ENCODE results near the gene BRAF.
"Not testable (repeated sequence)": the region's sequence is repeated elsewhere in the genome, so short reads cannot be mapped to it uniquely, and the experiment has no call there.

Gene BRAF

GRCh38 chr7:140723574-140723973 lies 201.2 kb downstream of the BRAF start:
- WGBS (ENCODE audit: insufficient coverage) = 100% methylated on average over 2 of the region's 3 CpGs
- no peak for DNase-seq
- H3K4me3 ChIP-seq (ENCODE audit: control insufficient read depth in 1 of 7, extremely low read depth in 1 of 7, insufficient read depth in 4 of 7, low read depth in 2 of 7, low read length in 6 of 7) = no peak overlapping the region
- no peaks in the 10 kb centered on the region for H3K27me3 ChIP-seq (replicated peaks in 2 of 5; ENCODE audit: control insufficient read depth in 4 of 5, insufficient read depth in 5 of 5, low read length in 4 of 5)
- H3K27ac ChIP-seq (ENCODE audit: insufficient read depth in 1 of 2, low read depth in 1 of 2, low read length in 2 of 2, poor library complexity in 1 of 2, severe bottlenecking in 2 of 2) = no peak overlapping the region
- H3K9me3 ChIP-seq (ENCODE audit: control extremely low read depth in 1 of 5, control insufficient read depth in 4 of 5, insufficient read depth in 2 of 5, low read depth in 1 of 5, low read length in 4 of 5) = no peaks in the 10 kb centered on the region
- ChIA-PET CTCF (interaction anchor here (1.1 to 2.5 kb wide), 2 partner anchors 10 to 48 kb away, joined by 3 to 9 read pairs; no protein-coding TSS in a partner anchor), POLR2A (no interaction called here)
- H3K4me1 ChIP-seq (ENCODE audit: control extremely low read depth in 1 of 4, control insufficient read depth in 4 of 4, insufficient read depth in 4 of 4, low read length in 3 of 4) = peaks cover 0 to 13% (median 10%) of the 10 kb centered on the region in 4 experiments
- H3K36me3 ChIP-seq (ENCODE audit: control insufficient read depth in 4 of 4, insufficient read depth in 4 of 4, low read length in 3 of 4) = peaks cover 6 to 10% (median 9%) of the 10 kb centered on the region in 4 experiments

- ChIA-PET CTCF (interaction anchor here (1.1 to 2.5 kb wide), 2 partner anchors 11 to 47 kb away, joined by 3 to 9 read pairs; no protein-coding TSS in a partner anchor), POLR2A (no interaction called here)
- Histone ChIP-seq H3K36me3 (ENCODE audit: control insufficient read depth in 4 of 4, insufficient read depth in 4 of 4, low read length in 3 of 4) (peaks cover 3 to 9% (median 7%) of the 10 kb centered on the region in 4 experiments), H3K27me3 (replicated peaks in 2 of 5; ENCODE audit: control insufficient read depth in 4 of 5, insufficient read depth in 5 of 5, low read length in 4 of 5) (no peaks in the 10 kb centered on the region), H3K4me3 (ENCODE audit: control insufficient read depth in 1 of 7, extremely low read depth in 1 of 7, insufficient read depth in 4 of 7, low read depth in 2 of 7, low read length in 6 of 7) (no peak overlapping the region), H3K4me1 (ENCODE audit: control extremely low read depth in 1 of 4, control insufficient read depth in 4 of 4, insufficient read depth in 4 of 4, low read length in 3 of 4) (peaks cover 0 to 13% (median 10%) of the 10 kb centered on the region in 4 experiments), H3K9me3 (ENCODE audit: control extremely low read depth in 1 of 5, control insufficient read depth in 4 of 5, insufficient read depth in 2 of 5, low read depth in 1 of 5, low read length in 4 of 5) (no peaks in the 10 kb centered on the region), H3K27ac (ENCODE audit: insufficient read depth in 1 of 2, low read depth in 1 of 2, low read length in 2 of 2, poor library complexity in 1 of 2, severe bottlenecking in 2 of 2) (no peak overlapping the region)
- no peak for DNase-seq
- WGBS (ENCODE audit: insufficient coverage) = 91% methylated on average over 4 of the region's 6 CpGs
Measured at GRCh38 chr7:140723006-140723405, 201.7 kb downstream of the BRAF start.

- Histone ChIP-seq H3K4me3 (ENCODE audit: control insufficient read depth in 1 of 7, extremely low read depth in 1 of 7, insufficient read depth in 4 of 7, low read depth in 2 of 7, low read length in 6 of 7) (no peak overlapping the region), H3K27me3 (replicated peaks in 2 of 5; ENCODE audit: control insufficient read depth in 4 of 5, insufficient read depth in 5 of 5, low read length in 4 of 5) (no peaks in the 10 kb centered on the region), H3K4me1 (ENCODE audit: control extremely low read depth in 1 of 4, control insufficient read depth in 4 of 4, insufficient read depth in 4 of 4, low read length in 3 of 4) (peaks cover 0 to 13% (median 10%) of the 10 kb centered on the region in 4 experiments), H3K27ac (ENCODE audit: insufficient read depth in 1 of 2, low read depth in 1 of 2, low read length in 2 of 2, poor library complexity in 1 of 2, severe bottlenecking in 2 of 2) (no peak overlapping the region), H3K36me3 (ENCODE audit: control insufficient read depth in 4 of 4, insufficient read depth in 4 of 4, low read length in 3 of 4) (peaks cover 2 to 9% (median 7%) of the 10 kb centered on the region in 4 experiments), H3K9me3 (ENCODE audit: control extremely low read depth in 1 of 5, control insufficient read depth in 4 of 5, insufficient read depth in 2 of 5, low read depth in 1 of 5, low read length in 4 of 5) (no peaks in the 10 kb centered on the region)
- no peak for DNase-seq
- ChIA-PET POLR2A (no interaction called here), CTCF (interaction anchor here (0.9 to 2.5 kb wide), 2 partner anchors 8 to 47 kb away, joined by 3 to 9 read pairs; no protein-coding TSS in a partner anchor)
- no CpG with 5 or more reads among the region's 1 CpG for WGBS (ENCODE audit: insufficient coverage)
Measured at GRCh38 chr7:140722254-140722653, 202.5 kb downstream of the BRAF start.

GRCh38 chr7:140719721-140720120 lies 205.0 kb downstream of the BRAF start:
- WGBS (ENCODE audit: insufficient coverage) = 67% methylated on average over 2 of the region's 5 CpGs
- Histone ChIP-seq H3K27me3 (replicated peaks in 2 of 5; ENCODE audit: control insufficient read depth in 4 of 5, insufficient read depth in 5 of 5, low read length in 4 of 5) (no peaks in the 10 kb centered on the region), H3K27ac (ENCODE audit: insufficient read depth in 1 of 2, low read depth in 1 of 2, low read length in 2 of 2, poor library complexity in 1 of 2, severe bottlenecking in 2 of 2) (peak overlapping the region; percentile 12 to 19), H3K36me3 (ENCODE audit: control insufficient read depth in 4 of 4, insufficient read depth in 4 of 4, low read length in 3 of 4) (peaks cover 0 to 10% (median 5%) of the 10 kb centered on the region in 4 experiments), H3K4me3 (ENCODE audit: control insufficient read depth in 1 of 7, extremely low read depth in 1 of 7, insufficient read depth in 4 of 7, low read depth in 2 of 7, low read length in 6 of 7) (peak overlapping the region in 1 of 7 experiments; percentile 1), H3K4me1 (ENCODE audit: control extremely low read depth in 1 of 4, control insufficient read depth in 4 of 4, insufficient read depth in 4 of 4, low read length in 3 of 4) (peaks cover 0 to 13% (median 10%) of the 10 kb centered on the region in 4 experiments), H3K9me3 (ENCODE audit: control extremely low read depth in 1 of 5, control insufficient read depth in 4 of 5, insufficient read depth in 2 of 5, low read depth in 1 of 5, low read length in 4 of 5) (no peaks in the 10 kb centered on the region)
- CTCF ChIA-PET = no interaction called here
- DNase-seq = peak; percentile 10 to 51 (median 50)
- POLR2A ChIA-PET = no interaction called here

- H3K36me3 ChIP-seq (ENCODE audit: control insufficient read depth in 4 of 4, insufficient read depth in 4 of 4, low read length in 3 of 4) = peaks cover 0 to 11% (median 6%) of the 10 kb centered on the region in 4 experiments
- H3K9me3 ChIP-seq (ENCODE audit: control extremely low read depth in 1 of 5, control insufficient read depth in 4 of 5, insufficient read depth in 2 of 5, low read depth in 1 of 5, low read length in 4 of 5) = peaks cover 0 to 3% (median 0%) of the 10 kb centered on the region in 5 experiments
- no peak for DNase-seq
- no peaks in the 10 kb centered on the region for H3K27me3 ChIP-seq (replicated peaks in 2 of 5; ENCODE audit: control insufficient read depth in 4 of 5, insufficient read depth in 5 of 5, low read length in 4 of 5)
- WGBS (ENCODE audit: insufficient coverage) = 94% methylated on average over 9 of the region's 10 CpGs
- ChIA-PET CTCF (interaction anchor here (0.6 to 1.2 kb wide), 4 partner anchors 8 to 32 kb away, joined by 3 to 4 read pairs (median 3); no protein-coding TSS in a partner anchor), POLR2A (no interaction called here)
- no peak overlapping the region for H3K4me3 ChIP-seq (ENCODE audit: control insufficient read depth in 1 of 7, extremely low read depth in 1 of 7, insufficient read depth in 4 of 7, low read depth in 2 of 7, low read length in 6 of 7)
- H3K4me1 ChIP-seq (ENCODE audit: control extremely low read depth in 1 of 4, control insufficient read depth in 4 of 4, insufficient read depth in 4 of 4, low read length in 3 of 4) = peaks cover 0 to 2% (median 0%) of the 10 kb centered on the region in 4 experiments
- H3K27ac ChIP-seq (ENCODE audit: insufficient read depth in 1 of 2, low read depth in 1 of 2, low read length in 2 of 2, poor library complexity in 1 of 2, severe bottlenecking in 2 of 2) = no peak overlapping the region
Measured at GRCh38 chr7:140714331-140715040, 210.2 kb downstream of the BRAF start.

GRCh38 chr7:140712392-140712791 lies 212.3 kb downstream of the BRAF start:
- H3K4me1 ChIP-seq (ENCODE audit: control extremely low read depth in 1 of 4, control insufficient read depth in 4 of 4, insufficient read depth in 4 of 4, low read length in 3 of 4); POLR2A ChIA-PET; H3K27me3 ChIP-seq (replicated peaks in 2 of 5; ENCODE audit: control insufficient read depth in 4 of 5, insufficient read depth in 5 of 5, low read length in 4 of 5); CTCF ChIA-PET; H3K4me3 ChIP-seq (ENCODE audit: control insufficient read depth in 1 of 7, extremely low read depth in 1 of 7, insufficient read depth in 4 of 7, low read depth in 2 of 7, low read length in 6 of 7); DNase-seq; H3K27ac ChIP-seq (ENCODE audit: insufficient read depth in 1 of 2, low read depth in 1 of 2, low read length in 2 of 2, poor library complexity in 1 of 2, severe bottlenecking in 2 of 2); H3K9me3 ChIP-seq (ENCODE audit: control extremely low read depth in 1 of 5, control insufficient read depth in 4 of 5, insufficient read depth in 2 of 5, low read depth in 1 of 5, low read length in 4 of 5): not testable (repeated sequence)
- H3K36me3 ChIP-seq (ENCODE audit: control insufficient read depth in 4 of 4, insufficient read depth in 4 of 4, low read length in 3 of 4) = peaks cover 0 to 11% (median 6%) of the 10 kb centered on the region in 4 experiments

GRCh38 chr7:140708764-140709163 lies 216.0 kb downstream of the BRAF start:
- H3K9me3 ChIP-seq (ENCODE audit: control extremely low read depth in 1 of 5, control insufficient read depth in 4 of 5, insufficient read depth in 2 of 5, low read depth in 1 of 5, low read length in 4 of 5); H3K27ac ChIP-seq (ENCODE audit: insufficient read depth in 1 of 2, low read depth in 1 of 2, low read length in 2 of 2, poor library complexity in 1 of 2, severe bottlenecking in 2 of 2); DNase-seq; H3K27me3 ChIP-seq (replicated peaks in 2 of 5; ENCODE audit: control insufficient read depth in 4 of 5, insufficient read depth in 5 of 5, low read length in 4 of 5); H3K4me1 ChIP-seq (ENCODE audit: control extremely low read depth in 1 of 4, control insufficient read depth in 4 of 4, insufficient read depth in 4 of 4, low read length in 3 of 4); POLR2A ChIA-PET; CTCF ChIA-PET; H3K4me3 ChIP-seq (ENCODE audit: control insufficient read depth in 1 of 7, extremely low read depth in 1 of 7, insufficient read depth in 4 of 7, low read depth in 2 of 7, low read length in 6 of 7): not testable (repeated sequence)
- H3K36me3 ChIP-seq (ENCODE audit: control insufficient read depth in 4 of 4, insufficient read depth in 4 of 4, low read length in 3 of 4) = peaks cover 8 to 23% (median 16%) of the 10 kb centered on the region in 4 experiments
- no CpG with 5 or more reads among the region's 4 CpGs for WGBS (ENCODE audit: insufficient coverage)
